ENCODE results near the gene SKIC3.

DNA sequence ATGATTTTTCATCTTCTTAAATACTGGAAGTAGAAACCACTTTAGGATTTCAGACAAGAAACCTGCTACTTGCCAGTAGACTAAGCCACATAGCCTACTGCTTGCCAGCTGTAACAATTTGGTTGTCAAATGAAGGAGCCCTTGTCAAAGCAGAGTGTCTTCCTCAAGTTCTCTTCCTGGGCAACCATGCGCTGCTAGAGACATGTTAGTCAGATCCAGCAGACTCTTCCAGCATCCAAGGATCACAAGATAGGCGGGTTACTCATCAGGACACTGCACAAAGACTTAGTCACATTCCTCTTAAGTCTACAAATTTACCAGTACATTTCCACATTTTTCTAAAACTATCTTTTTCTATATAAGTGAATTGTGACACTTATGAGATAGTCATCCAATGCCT, 24.4 kb downstream of the SKIC3 start:
- TF ChIP-seq EZH2 (IDR thresholded peaks at IDR 0.05; ENCODE audit: borderline replicate concordance) (no peak), CTCF (IDR thresholded peaks at IDR 0.05; ENCODE audit: poor library complexity) (no peak), EZH2phosphoT487 (IDR thresholded peaks at IDR 0.05; ENCODE audit: low read depth, severe bottlenecking, unreplicated experiment) (no peak)

Data from hepatocyte (in vitro differentiated cells).